Measurements from ENCODE around the gene CALD1.

The CALD1 gene

GRCh38 chr7:134764365-134764764, 15.1 kb upstream of the CALD1 start:
- no peak for DNase-seq

- peak; percentile 82 for DNase-seq
Measured at GRCh38 chr7:134766779-134767519, 12.5 kb upstream of the CALD1 start.

GRCh38 chr7:134767520-134768168, 11.8 kb upstream of the CALD1 start:
- DNase-seq = no peak

GRCh38 chr7:134768243-134768642, 11.2 kb upstream of the CALD1 start:
- DNase-seq = no peak

- DNase-seq = no peak
Measured at GRCh38 chr7:134770676-134771075, 8.8 kb upstream of the CALD1 start.

GRCh38 chr7:134771111-134771510, 8.3 kb upstream of the CALD1 start:
- DNase-seq = no peak

GRCh38 chr7:134771889-134772288, 7.5 kb upstream of the CALD1 start:
- peak; percentile 21 for DNase-seq

GRCh38 chr7:134772401-134772800, 7.0 kb upstream of the CALD1 start:
- DNase-seq = no peak

- DNase-seq = no peak
Measured at GRCh38 chr7:134773164-134773563, 6.3 kb upstream of the CALD1 start.

- peak; percentile 74 for DNase-seq
Measured at GRCh38 chr7:134774119-134774518, 5.3 kb upstream of the CALD1 start.

GRCh38 chr7:134777470-134777869, 2.0 kb upstream of the CALD1 start:
- DNase-seq = no peak

- no peak for DNase-seq
Measured at GRCh38 chr7:134777908-134778580, 1.4 kb upstream of the CALD1 start.

GRCh38 chr7:134779741-134780065, 269 bp downstream of the CALD1 start:
- DNase-seq = no peak

GRCh38 chr7:134780166-134780828, 863 bp downstream of the CALD1 start:
- no peak for DNase-seq

- DNase-seq = no peak
Measured at GRCh38 chr7:134781171-134781570, 1.7 kb downstream of the CALD1 start.

GRCh38 chr7:134782121-134782623, 2.7 kb downstream of the CALD1 start:
- no peak for DNase-seq

GRCh38 chr7:134783294-134784069, 4.0 kb downstream of the CALD1 start:
- no peak for DNase-seq

- DNase-seq = no peak
Measured at GRCh38 chr7:134784251-134785049, 5.0 kb downstream of the CALD1 start.

GRCh38 chr7:134785842-134786241, 6.4 kb downstream of the CALD1 start:
- no peak for DNase-seq

- DNase-seq = no peak
Measured at GRCh38 chr7:134787064-134787463, 7.6 kb downstream of the CALD1 start.

GRCh38 chr7:134787720-134788119, 8.3 kb downstream of the CALD1 start:
- no peak for DNase-seq

All from fibroblast of skin of back (primary cell).